Activated CD4-positive, alpha-beta T cell treated with anti-CD3 and anti-CD28 coated beads, Interleukin-2, amount 10 ng/mL, durations not matched to agents 24 days and 14 days (primary cell): Measurements from ENCODE around the gene SERPINB1. TPM values are rescaled to one million over a fixed set of nuclear protein-coding genes. Genes with fewer than 3 reads are reported as not detected.

Experiments
- DNase-seq: peaks from one replicate; pipeline ENCODE4 v3.0.0; 2022
- H3K27ac Mint-ChIP-seq: one replicate; pipeline ENCODE4 v1.8.0; 2022; ENCODE audit warnings: mild to moderate bottlenecking, mixed read lengths
- H3K27me3 Mint-ChIP-seq: one replicate; pipeline ENCODE4 v1.8.0; 2022; ENCODE audit warnings: mixed read lengths
- H3K36me3 Mint-ChIP-seq: one replicate; pipeline ENCODE4 v1.8.0; 2022; ENCODE audit warnings: low read depth, mild to moderate bottlenecking, mixed read lengths
- H3K4me1 Mint-ChIP-seq: one replicate; pipeline ENCODE4 v1.8.0; 2021; ENCODE audit warnings: mixed read lengths
- H3K4me3 Mint-ChIP-seq: one replicate; pipeline ENCODE4 v1.8.0; 2022; ENCODE audit warnings: mild to moderate bottlenecking, moderate library complexity, mixed read lengths
- H3K9me3 Mint-ChIP-seq: one replicate; pipeline ENCODE4 v1.8.0; 2021; ENCODE audit warnings: mixed read lengths
- intact Hi-C: fragments of 100-400 bp; cut with micrococcal nuclease; formaldehyde crosslinking; loops from one replicate; pipeline ENCODE4 v1.15.1; 2023
- total RNA-seq: library from RNA; stranded (reverse); gene quantifications from 2 replicates; pipeline ENCODE4 v1.2.3, GENCODE V29; 2022

The SERPINB1 gene
- total RNA-seq, 1 donor from 2014 or later: 79.9 TPM

- intact Hi-C loops: no loop called here
- H3K27me3 Mint-ChIP-seq: no peaks in the 10 kb centered on the region
- no peak for DNase-seq
- peaks cover 4% of the 10 kb centered on the region for H3K9me3 Mint-ChIP-seq
- peaks cover 61% of the 10 kb centered on the region for H3K4me1 Mint-ChIP-seq
- no peak overlapping the region for H3K4me3 Mint-ChIP-seq
- no peak overlapping the region for H3K27ac Mint-ChIP-seq
- H3K36me3 Mint-ChIP-seq: peaks cover 8% of the 10 kb centered on the region
These were observed 32.0 kb upstream of the SERPINB1 start for GRCh38 chr6:2873643-2874042.

GRCh38 chr6:2872423-2873358 lies 31.0 kb upstream of the SERPINB1 start:
- Mint-ChIP-seq H3K4me1 (peaks cover 57% of the 10 kb centered on the region), H3K4me3 (no peak overlapping the region), H3K27me3 (no peaks in the 10 kb centered on the region), H3K27ac (peak overlapping the region; percentile 48), H3K36me3 (peaks cover 6% of the 10 kb centered on the region), H3K9me3 (peaks cover 4% of the 10 kb centered on the region)
- intact Hi-C loops: no loop called here
- no peak for DNase-seq

- intact Hi-C loops: no loop called here
- peaks cover 4% of the 10 kb centered on the region for H3K9me3 Mint-ChIP-seq
- peaks cover 51% of the 10 kb centered on the region for H3K4me1 Mint-ChIP-seq
- H3K27ac Mint-ChIP-seq: no peak overlapping the region
- DNase-seq: no peak
- H3K27me3 Mint-ChIP-seq: no peaks in the 10 kb centered on the region
- H3K4me3 Mint-ChIP-seq: no peak overlapping the region
- H3K36me3 Mint-ChIP-seq: peaks cover 6% of the 10 kb centered on the region
These were observed 30.3 kb upstream of the SERPINB1 start for GRCh38 chr6:2871953-2872352.

- H3K4me3 Mint-ChIP-seq: no peak overlapping the region
- H3K9me3 Mint-ChIP-seq: peaks cover 4% of the 10 kb centered on the region
- intact Hi-C loops: no loop called here
- no peak overlapping the region for H3K27ac Mint-ChIP-seq
- no peak for DNase-seq
- peaks cover 48% of the 10 kb centered on the region for H3K4me1 Mint-ChIP-seq
- no peaks in the 10 kb centered on the region for H3K27me3 Mint-ChIP-seq
- peaks cover 6% of the 10 kb centered on the region for H3K36me3 Mint-ChIP-seq
These were observed 29.4 kb upstream of the SERPINB1 start for GRCh38 chr6:2871102-2871501.

- no peaks in the 10 kb centered on the region for H3K27me3 Mint-ChIP-seq
- no peak for DNase-seq
- no peak overlapping the region for H3K27ac Mint-ChIP-seq
- H3K9me3 Mint-ChIP-seq: peaks cover 4% of the 10 kb centered on the region
- H3K4me3 Mint-ChIP-seq: no peak overlapping the region
- intact Hi-C loops: no loop called here
- H3K36me3 Mint-ChIP-seq: peaks cover 6% of the 10 kb centered on the region
- peaks cover 52% of the 10 kb centered on the region for H3K4me1 Mint-ChIP-seq
These were observed 28.5 kb upstream of the SERPINB1 start for GRCh38 chr6:2870046-2870636.

GRCh38 chr6:2868637-2869036 lies 27.0 kb upstream of the SERPINB1 start:
- Mint-ChIP-seq H3K4me3 (peak overlapping the region; percentile 45), H3K4me1 (peaks cover 46% of the 10 kb centered on the region), H3K27me3 (no peaks in the 10 kb centered on the region), H3K27ac (peak overlapping the region; percentile 85), H3K9me3 (peaks cover 6% of the 10 kb centered on the region), H3K36me3 (peaks cover 10% of the 10 kb centered on the region)
- no peak for DNase-seq
- intact Hi-C loops: no loop called here

- no peak for DNase-seq
- Mint-ChIP-seq H3K27me3 (no peaks in the 10 kb centered on the region), H3K9me3 (peaks cover 8% of the 10 kb centered on the region), H3K27ac (no peak overlapping the region), H3K4me1 (peaks cover 53% of the 10 kb centered on the region), H3K4me3 (no peak overlapping the region), H3K36me3 (peaks cover 20% of the 10 kb centered on the region)
- intact Hi-C loops: no loop called here
These were observed 24.6 kb upstream of the SERPINB1 start for GRCh38 chr6:2866171-2866846.

- H3K36me3 Mint-ChIP-seq: peaks cover 23% of the 10 kb centered on the region
These were observed 24.1 kb upstream of the SERPINB1 start for GRCh38 chr6:2865694-2866151.

GRCh38 chr6:2865270-2865669 lies 23.6 kb upstream of the SERPINB1 start:
- Mint-ChIP-seq H3K36me3 (peaks cover 24% of the 10 kb centered on the region), H3K4me3 (no peak overlapping the region), H3K27me3 (no peaks in the 10 kb centered on the region), H3K9me3 (peaks cover 8% of the 10 kb centered on the region), H3K4me1 (peaks cover 61% of the 10 kb centered on the region), H3K27ac (no peak overlapping the region)
- intact Hi-C loops: no loop called here
- no peak for DNase-seq

More at GRCh38 chr6:2865694-2866151, 24.1 kb upstream of the SERPINB1 start:
- Mint-ChIP-seq H3K9me3 (peaks cover 8% of the 10 kb centered on the region), H3K4me3 (no peak overlapping the region), H3K4me1 (peaks cover 59% of the 10 kb centered on the region), H3K27me3 (no peaks in the 10 kb centered on the region), H3K27ac (no peak overlapping the region)
- intact Hi-C loops: no loop called here
- DNase-seq: no peak

- DNase-seq: no peak
- intact Hi-C loops: no loop called here
- Mint-ChIP-seq H3K27me3 (no peaks in the 10 kb centered on the region), H3K36me3 (peaks cover 25% of the 10 kb centered on the region), H3K27ac (no peak overlapping the region), H3K9me3 (peaks cover 8% of the 10 kb centered on the region), H3K4me3 (no peak overlapping the region), H3K4me1 (peaks cover 62% of the 10 kb centered on the region)
These were observed 22.2 kb upstream of the SERPINB1 start for GRCh38 chr6:2863901-2864300.

- intact Hi-C loops: no loop called here
- no peak overlapping the region for H3K4me3 Mint-ChIP-seq
- H3K36me3 Mint-ChIP-seq: peaks cover 25% of the 10 kb centered on the region
- H3K27me3 Mint-ChIP-seq: no peaks in the 10 kb centered on the region
- H3K9me3 Mint-ChIP-seq: peaks cover 8% of the 10 kb centered on the region
- H3K4me1 Mint-ChIP-seq: peaks cover 65% of the 10 kb centered on the region
- peak overlapping the region; percentile 95 for H3K27ac Mint-ChIP-seq
- peak; percentile 64 for DNase-seq
These were observed 21.1 kb upstream of the SERPINB1 start for GRCh38 chr6:2862712-2863181.

GRCh38 chr6:2861822-2862164 lies 20.1 kb upstream of the SERPINB1 start:
- no peak for DNase-seq
- Mint-ChIP-seq H3K4me3 (peak overlapping the region; percentile 77), H3K9me3 (peaks cover 8% of the 10 kb centered on the region), H3K4me1 (peaks cover 75% of the 10 kb centered on the region), H3K36me3 (peaks cover 25% of the 10 kb centered on the region), H3K27me3 (no peaks in the 10 kb centered on the region), H3K27ac (peak overlapping the region; percentile 95)
- intact Hi-C loops: loop anchor here (1.0 kb wide), 1 partner anchor 15 kb away; no protein-coding TSS in a partner anchor

GRCh38 chr6:2861060-2861821 lies 19.6 kb upstream of the SERPINB1 start:
- peaks cover 75% of the 10 kb centered on the region for H3K4me1 Mint-ChIP-seq
- intact Hi-C loops: loop anchor here (1.0 kb wide), 1 partner anchor 15 kb away; no protein-coding TSS in a partner anchor
- peaks cover 25% of the 10 kb centered on the region for H3K36me3 Mint-ChIP-seq
- peaks cover 8% of the 10 kb centered on the region for H3K9me3 Mint-ChIP-seq
- H3K4me3 Mint-ChIP-seq: peak overlapping the region; percentile 77
- H3K27ac Mint-ChIP-seq: peak overlapping the region; percentile 95
- H3K27me3 Mint-ChIP-seq: no peaks in the 10 kb centered on the region
- DNase-seq: peak; percentile 77
